Liver (tissue), 3 donors: ENCODE data around the gene PHLPP1.
"Not testable (repeated sequence)": the region's sequence is repeated elsewhere in the genome, so short reads cannot be mapped to it uniquely, and the experiment has no call there.

Experiments
- CTCF ChIP-seq: fragments of 150-350 bp; IDR thresholded peaks from 2 replicates; pipeline ENCODE4 v1.5.1; 2017; ENCODE audit warnings: improper control_type of control experiment, low read depth, low read length; ENCODE audit not compliant: missing input control
- EGR1 ChIP-seq, 2 donors: IDR thresholded peaks; 2 replicates each; pipeline ENCODE4 v1.6.1; 2016 to 2018; ENCODE audit warnings: antibody characterized with exemption in 2 of 2, low read depth in 2 of 2
- FOXA1 ChIP-seq: IDR thresholded peaks from 2 replicates; pipeline ENCODE4 v1.6.1; 2016; ENCODE audit warnings: antibody characterized with exemption
- TAF1 ChIP-seq: conservative IDR thresholded peaks from 2 replicates; pipeline ENCODE4 v1.6.1; 2016; ENCODE audit warnings: antibody characterized with exemption, mild to moderate bottlenecking
- donor health status: healthy.
- donor health status: healthy.

GRCh38 chr18:62706879-62707278 lies 8.5 kb upstream of the PHLPP1 start:
- not testable (repeated sequence) for TF ChIP-seq CTCF; EGR1 (IDR thresholded peaks at IDR 0.05; ENCODE audit: low read depth in 2 of 2); FOXA1; TAF1
